Ureter (tissue), 1 donor: ENCODE results near the gene CEL. TPM values are rescaled to one million over a fixed set of nuclear protein-coding genes. Genes with fewer than 3 reads are reported as not detected.
"Not testable (repeated sequence)": the region's sequence is repeated elsewhere in the genome, so short reads cannot be mapped to it uniquely, and the experiment has no call there.

ENCODE experiments used
- DNase-seq: peaks from one replicate; pipeline ENCODE4 v3.0.0-alpha.2; 2020; ENCODE audit warnings: low spot score
- total RNA-seq: library from RNA; stranded (reverse); gene quantifications from one replicate; pipeline ENCODE4 v1.2.4, GENCODE V29; 2023
- donor health status: DM: yes; HTN: yes; CAD: no.

CEL gene
- 3.0 TPM for total RNA-seq

DNA sequence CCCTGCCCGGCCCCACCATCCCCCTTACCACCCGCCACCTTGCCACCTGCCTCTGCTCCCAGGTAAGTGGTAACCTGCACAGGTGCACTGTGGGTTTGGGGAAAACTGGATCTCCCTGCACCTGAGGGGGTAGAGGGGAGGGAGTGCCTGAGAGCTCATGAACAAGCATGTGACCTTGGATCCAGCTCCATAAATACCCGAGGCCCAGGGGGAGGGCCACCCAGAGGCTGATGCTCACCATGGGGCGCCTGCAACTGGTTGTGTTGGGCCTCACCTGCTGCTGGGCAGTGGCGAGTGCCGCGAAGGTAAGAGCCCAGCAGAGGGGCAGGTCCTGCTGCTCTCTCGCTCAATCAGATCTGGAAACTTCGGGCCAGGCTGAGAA is at the start of gene CEL:
TSS of gene CEL (plus strand) at position 218 of the 382 bp plus-strand sequence. CDS start at position 240, 22 bp downstream.
- not testable (repeated sequence) for DNase-seq

DNA sequence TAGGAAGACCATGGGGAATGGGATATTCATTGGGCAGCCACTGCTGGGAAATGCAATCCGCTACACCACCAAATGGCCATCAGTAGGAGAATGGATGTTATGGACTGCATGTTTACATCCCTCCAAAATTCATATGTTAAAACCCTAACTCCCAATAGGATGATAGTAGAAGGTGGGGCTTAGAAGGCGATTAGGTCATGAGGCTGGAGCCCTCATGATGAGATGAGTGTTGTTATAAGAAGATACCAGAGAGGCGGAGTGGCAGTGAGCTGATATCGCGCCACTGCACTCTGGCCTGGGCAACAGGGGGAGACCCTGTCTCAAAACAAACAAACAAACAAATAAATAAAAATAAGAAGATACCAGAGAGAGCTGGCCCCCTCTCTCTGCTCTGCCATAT is 47.1 kb upstream of the CEL start:
- no peak for DNase-seq

DNA sequence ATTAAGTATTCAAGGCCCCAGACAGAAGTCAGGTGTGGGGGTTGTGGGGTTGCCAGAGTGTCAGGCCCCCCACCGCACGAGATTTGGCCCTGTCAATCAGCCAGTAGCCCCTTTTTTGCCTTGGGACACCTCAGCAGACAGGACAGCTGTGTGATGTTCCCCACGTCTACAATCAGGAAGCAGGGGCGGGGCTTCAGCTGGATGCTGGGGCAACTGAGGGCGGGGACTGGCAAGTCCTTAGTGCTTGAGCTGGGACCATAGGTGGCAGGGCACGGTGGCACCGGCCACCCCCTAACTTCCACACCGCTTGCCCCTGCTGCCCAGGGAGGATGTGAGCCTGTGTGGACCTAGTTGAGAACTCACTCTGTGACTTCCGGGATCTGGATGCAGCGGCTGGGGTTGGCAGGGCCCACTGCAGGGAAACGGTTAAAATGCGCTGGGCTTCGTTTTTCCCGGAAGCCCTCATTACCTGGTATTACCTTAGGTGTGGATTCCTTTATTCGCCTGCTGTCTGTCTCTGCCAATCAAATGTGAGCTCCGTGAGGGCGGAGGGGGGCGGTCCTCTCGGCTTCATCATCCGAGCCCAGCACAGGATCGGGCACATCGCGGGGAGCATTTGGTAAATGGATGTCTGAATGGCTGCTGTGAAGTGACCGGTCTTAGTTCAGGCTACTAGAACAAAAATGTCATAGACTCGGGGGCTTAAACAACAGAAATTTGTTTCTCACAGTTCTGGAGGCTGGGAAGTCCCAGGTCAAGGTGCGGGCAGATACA is 38.5 kb upstream of the CEL start:
- no peak for DNase-seq

DNA sequence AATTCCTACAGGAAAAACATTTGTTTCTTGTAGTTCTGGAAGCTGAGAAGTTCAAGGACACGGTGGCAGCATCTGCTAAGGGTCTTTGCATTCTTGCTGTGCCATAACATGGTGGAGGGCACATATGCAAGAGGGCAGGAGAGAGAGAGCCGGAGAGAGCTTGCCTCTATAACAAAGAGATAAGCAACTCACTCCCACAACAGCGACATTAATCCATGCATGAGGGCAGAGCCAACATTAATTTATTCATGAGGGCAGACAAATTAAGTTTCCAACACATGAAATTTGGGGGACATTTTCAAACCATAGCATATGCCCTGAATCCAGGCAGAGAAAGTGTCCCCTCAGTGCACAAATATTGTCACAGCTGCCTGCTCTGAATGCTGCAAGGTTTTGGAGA is 35.4 kb upstream of the CEL start:
- DNase-seq, result no peak

DNA sequence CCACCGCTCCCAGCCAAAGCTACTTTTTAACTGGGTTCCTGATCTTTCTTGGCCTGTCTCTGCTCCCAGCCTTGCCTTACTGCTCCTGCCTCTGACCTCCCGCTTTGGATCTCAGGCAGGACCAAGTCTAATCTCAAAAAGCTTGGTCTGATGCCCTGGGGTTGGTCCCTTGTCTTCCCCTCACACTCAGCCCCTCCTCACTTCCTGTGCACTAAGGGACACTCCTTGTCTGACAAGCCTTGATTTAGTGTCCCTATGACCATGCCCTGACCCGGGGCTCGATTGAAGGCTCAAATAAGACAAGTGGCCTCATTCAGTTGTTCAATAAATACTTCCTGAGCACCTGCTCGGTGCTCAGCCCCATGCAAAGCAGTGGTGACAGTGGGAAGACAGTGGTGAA is 34.6 kb upstream of the CEL start:
- DNase-seq, result no peak

DNA sequence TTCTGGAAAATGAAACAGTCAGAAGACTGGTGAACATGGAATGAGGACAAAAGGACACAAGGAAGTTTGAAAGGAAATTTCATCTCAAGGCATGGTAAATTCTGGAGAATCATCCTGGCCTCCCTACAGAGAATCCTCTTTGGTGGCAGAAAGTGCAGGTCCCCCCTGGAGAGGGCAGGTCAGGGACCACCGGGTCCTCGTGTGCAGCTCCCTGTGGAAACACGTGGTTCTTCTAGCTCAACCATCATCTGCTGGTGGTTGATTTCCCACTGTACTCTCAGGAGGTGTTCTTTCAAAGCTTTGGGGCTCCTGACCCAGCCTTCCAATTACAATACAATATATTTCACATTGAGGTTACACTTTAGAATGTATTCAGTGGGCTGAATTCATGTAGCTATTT is 33.6 kb upstream of the CEL start:
- no peak for DNase-seq

DNA sequence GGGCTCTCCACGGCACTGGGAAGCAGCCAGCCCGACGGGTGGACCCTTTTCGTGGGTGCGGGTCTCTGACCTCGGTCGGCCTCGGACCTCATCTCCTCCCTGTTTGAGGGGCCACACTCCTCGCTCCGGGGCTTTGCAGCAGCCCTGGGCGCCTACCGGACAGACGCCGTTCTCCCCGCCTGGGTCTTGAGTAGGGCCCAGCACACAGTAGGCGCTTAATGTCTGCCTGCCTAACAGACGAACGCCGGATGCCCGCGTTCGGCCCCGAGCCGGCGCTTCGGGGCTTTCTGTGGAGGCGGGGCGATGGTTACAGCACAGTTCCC is 31.8 kb upstream of the CEL start:
- no peak for DNase-seq

DNA sequence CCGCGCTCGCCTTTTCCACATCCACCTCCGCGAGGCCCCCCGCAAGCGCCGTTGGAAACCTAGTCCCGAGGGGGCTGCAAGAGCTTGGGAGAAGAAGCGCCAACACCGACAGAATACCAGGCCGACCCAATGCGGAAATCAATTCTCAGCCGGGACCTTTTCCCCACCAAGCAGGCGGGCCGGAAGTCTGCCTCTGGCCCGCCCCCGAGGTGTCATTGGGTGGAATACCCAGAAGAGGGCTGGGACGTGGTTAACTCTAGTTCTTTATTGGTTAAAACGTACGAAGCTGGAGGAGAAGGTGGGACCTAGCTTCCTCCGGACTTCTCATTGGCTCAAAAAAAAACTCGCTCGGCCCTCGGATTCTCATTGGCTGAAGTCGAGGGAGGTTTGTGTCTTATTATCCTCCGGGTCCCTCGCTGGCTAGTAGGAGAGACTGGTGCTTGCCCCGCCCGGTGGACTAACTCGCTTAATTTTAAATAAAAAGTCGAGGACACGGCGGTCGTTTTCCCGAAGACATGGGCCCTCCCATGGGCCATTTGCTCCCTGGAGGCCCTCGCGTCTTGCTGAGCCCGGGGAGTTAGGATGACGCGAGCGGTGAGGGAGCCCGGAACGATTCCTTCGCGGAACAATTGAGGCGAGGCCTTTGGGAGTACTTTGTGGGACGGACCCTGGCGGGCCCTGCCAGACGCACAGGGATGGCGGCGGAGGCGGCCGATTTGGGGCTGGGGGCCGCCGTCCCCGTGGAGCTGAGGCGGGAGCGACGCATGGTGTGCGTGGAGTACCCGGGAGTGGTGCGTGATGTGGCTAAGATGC is 31.3 kb upstream of the CEL start, which contains the start of gene GTF3C5:
TSS of gene GTF3C5 (plus strand) at position 681 of the 813 bp plus-strand sequence. CDS start at position 696, 15 bp downstream.
- DNase-seq, result peak; percentile 95

DNA sequence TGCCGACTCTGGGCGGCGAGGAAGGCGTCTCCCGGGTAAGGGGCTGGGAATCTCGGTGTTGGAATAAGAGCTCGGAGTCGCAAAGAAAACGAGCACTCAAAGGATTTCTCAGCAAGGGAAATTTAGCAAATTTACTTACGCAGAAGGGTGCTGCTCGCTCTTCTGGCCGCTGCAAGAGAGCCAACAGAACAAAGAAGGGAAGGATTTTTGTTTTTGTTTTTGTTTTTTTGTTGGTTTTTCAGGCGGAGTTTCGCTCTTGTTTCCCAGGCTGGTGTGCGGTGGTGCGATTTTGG is 30.7 kb upstream of the CEL start:
- no peak for DNase-seq

DNA sequence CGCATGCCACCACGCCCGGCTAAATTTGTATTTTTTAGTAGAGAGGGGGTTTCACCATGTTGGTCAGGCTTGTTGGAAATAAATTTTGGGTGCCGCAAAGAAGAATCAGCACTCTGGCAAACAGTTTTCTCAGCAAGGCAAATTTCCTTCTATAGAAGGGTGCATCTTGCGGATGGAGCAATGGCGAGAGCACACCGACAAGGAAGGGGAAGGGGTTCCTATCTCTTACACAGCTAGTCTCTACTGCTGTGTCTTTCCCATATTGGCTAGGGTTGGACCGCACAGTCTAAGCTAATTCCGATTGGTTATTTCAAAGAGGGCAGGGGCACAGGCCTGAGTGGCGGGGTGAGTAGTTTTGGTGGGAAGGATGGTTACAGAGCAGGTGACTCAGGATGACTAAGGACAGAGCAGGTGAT is 30.3 kb upstream of the CEL start:
- DNase-seq, result no peak

DNA sequence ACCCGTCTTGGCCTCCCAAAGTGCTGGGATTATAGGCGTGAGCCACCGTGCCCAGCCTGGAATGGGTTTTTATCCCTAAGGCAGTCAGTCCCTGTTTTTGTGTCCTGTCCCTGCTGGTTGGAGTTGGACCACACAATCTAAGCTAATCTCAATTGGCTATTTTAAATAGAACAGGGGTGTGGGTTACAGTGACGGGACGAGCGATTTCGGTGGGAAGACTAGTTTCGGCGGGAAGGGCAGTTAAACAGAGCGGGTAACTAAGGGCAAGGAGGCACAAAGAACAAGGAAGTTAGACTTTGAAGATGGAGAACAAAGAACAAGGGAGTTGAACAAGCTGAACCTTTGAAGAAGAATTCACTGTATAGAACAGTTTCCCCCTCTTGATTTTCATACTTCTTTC is 29.6 kb upstream of the CEL start:
- DNase-seq, result no peak

DNA sequence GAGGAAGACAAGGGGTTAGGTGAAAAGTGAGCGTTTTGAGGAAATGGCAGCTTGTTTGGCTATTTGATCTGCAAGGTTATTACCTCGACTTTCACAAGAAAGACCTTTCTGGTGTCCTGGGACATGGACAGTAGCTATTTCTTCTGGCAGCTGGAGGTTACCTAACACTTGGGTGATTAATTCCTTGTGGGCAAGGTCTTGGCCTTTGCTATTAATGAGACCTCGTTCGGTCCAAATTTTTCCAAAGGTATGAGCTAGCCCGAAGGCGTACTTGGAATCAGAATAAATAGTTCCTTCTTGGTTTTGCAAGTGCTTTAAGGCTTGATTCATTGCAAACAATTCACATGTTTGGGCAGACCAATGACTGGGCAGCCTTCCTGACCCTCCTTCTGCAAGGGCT is 26.1 kb upstream of the CEL start:
- no peak for DNase-seq

DNA sequence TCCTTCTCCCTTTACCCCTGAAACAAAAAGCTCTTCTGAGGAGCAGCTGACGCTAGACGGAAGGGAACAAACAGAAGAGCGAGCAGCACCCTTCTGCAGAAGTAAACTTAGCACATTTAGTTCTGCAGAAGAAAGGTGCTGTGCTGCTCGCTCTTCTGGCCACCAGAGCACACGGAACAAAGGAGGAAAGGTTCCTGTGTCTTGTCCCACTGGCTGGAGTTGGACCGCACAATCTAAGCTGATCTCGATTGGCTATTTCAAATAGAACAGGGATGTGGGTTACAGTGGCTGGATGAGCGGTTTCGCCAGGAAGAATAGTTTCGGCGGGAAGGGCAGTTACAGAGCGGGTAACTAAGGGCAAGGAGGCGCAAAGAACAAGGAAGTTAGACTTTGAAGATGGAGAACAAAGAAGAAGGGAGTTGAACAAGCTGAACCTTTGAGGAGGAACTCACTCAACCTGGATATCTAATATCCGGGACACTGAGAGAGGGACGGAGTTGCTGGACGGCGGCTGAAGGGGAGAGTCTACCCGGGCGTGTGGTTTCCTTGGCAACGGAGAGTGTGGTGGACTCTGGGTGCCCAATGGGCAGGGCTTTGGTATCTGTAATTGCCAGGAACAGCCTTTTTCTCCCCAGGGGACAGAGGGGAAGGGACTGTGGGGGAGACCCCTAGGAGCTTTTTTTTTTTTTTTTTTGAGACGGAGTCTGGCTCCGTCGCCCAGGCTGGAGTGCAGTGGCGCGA is 23.8 kb upstream of the CEL start:
- no peak for DNase-seq

DNA sequence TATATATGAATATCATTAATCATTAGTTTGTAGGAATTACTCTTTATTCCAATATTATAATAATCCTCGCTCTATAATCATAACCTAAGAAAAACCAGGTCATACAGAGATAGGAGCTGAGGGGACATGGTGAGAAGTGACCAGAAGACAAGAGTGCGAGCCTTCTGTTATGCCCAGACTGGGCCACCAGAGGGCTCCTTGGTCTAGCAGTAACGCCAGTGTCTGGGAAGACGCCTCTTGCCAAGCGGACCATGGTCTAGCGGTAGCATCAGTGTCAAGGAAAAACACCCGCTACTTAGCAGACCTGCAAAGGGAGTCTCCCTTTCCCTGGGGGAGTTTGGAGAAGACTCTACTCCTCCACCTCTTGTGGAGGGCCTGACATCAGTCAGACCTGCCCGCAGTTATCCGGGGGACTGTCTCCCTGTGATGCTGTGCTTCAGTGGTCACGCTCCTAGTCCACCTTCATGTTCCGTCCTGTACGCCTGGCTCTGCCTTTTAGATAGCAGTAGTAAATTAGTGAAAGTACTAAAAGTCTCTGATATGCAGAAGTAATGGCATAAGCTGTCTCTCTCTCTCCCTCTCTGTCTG is 20.8 kb upstream of the CEL start:
- not testable (repeated sequence) for DNase-seq

DNA sequence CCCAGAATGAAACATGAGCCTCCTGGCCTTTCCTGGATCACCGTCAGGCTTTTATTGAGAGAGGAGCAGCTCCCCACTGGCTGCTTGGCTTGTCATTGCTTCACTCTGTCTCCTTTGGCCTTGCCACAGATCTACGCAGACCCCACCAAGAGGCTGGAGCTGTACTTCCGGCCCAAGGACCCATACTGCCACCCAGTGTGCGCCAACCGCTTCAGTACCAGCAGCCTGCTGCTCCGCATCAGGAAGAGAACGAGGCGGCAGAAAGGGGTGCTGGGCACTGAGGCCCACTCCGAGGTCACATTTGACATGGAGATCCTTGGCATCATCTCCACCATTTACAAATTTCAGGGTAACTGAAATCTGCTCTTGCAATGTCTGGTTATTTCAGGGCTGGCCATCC is 19.8 kb upstream of the CEL start:
- no peak for DNase-seq

DNA sequence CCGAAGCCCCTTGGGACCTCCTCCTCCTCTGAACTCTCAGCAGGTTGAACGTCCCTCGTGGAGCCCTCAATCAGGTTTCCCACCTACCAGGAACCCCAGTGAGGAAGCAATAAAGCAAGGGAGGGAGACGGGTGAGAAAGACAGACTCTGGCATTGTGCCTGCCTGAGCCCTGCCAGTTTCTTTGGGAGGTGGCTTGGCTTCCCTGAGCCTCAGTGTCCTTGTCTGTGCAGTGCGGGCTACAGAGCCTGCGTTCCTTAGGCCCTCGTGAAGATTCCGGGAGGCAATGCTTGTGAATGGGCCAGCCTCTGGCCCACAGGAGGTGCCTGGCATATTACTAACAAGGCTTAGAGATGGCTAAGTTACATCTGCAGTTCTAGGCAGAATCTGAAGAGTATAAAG is 19.1 kb upstream of the CEL start:
- DNase-seq, result no peak

DNA sequence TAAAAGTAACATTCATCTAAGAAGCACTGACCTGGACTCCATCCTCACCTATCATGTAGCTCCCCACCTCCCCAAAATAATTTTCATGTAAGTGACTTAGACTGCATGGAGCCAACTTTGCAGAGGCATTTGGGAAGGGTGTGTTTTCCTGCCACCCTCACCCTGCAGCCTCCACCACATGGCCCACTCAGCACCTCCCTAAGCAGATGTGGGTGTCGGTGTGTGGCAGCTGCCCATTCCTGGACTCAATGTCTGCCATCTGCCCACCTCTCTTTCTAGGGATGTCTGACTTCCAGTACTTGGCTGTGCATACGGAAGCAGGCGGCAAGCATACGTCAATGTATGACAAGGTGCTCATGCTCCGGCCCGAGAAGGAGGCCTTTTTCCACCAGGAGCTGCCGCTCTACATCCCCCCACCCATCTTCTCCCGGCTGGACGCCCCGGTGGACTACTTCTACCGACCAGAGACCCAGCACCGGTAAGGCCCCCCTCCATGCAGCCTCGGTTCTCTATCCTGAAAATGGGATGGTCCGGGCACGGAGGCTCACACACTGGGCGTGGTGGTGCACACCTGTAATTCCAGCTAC is 18.2 kb upstream of the CEL start:
- DNase-seq, result no peak

DNA sequence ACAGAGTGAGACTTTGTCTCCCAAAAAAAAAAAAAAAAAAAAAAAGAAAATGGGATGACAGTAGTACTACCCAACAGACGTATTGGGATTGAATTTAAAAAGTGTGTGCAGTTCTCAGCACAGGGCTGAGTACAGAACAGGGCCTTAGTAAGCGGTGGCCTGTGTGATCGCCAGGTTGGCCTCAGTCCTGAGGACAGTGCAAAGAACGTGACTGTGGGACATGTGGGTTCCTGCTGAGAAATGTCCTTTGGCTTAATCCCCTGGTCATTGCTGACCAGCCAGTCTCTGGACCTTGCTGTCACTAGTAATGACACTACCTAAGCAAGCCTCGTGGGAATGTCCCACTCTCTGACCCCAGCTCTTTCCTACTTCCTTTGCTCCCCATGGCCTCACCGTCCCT is 17.7 kb upstream of the CEL start:
- no peak for DNase-seq

DNA sequence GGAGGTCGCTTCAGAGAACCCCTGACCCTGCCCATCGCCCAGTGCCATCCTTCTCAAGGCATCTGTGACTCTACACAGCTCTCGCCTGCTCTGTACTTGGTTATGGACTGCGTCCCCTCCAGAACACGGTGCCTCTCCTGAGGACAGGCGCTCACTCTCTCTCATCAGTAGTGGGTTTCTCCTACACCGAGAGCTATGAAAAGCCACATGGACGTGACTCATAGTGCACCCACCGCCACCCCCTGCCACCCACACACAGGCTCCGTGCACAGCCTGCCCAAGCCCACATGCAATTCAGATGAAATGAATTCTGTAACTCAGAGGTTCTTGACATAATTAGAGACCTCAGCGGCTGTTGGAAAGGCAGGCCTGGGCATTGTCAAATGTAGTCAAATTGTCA is 17.1 kb upstream of the CEL start:
- DNase-seq, result no peak

DNA sequence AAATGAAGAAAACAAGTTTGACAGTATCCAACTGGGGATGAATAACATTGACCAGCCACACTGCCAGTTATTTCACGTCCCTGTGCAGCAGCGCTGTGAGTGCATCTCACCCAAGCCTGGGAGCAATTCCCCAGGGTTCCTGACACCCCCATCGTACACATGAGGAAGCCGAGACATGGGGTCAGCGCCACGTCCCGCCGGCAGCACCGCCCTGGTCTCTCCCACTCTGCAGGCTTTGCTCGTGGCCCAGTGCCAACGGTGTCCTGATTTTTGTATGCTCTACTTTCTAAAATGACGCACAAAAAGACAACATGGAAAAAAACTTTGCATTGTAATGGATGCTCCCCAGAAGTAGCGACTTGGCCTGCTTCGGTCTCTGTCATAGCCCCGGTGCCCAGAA is 16.6 kb upstream of the CEL start:
- no peak for DNase-seq

DNA sequence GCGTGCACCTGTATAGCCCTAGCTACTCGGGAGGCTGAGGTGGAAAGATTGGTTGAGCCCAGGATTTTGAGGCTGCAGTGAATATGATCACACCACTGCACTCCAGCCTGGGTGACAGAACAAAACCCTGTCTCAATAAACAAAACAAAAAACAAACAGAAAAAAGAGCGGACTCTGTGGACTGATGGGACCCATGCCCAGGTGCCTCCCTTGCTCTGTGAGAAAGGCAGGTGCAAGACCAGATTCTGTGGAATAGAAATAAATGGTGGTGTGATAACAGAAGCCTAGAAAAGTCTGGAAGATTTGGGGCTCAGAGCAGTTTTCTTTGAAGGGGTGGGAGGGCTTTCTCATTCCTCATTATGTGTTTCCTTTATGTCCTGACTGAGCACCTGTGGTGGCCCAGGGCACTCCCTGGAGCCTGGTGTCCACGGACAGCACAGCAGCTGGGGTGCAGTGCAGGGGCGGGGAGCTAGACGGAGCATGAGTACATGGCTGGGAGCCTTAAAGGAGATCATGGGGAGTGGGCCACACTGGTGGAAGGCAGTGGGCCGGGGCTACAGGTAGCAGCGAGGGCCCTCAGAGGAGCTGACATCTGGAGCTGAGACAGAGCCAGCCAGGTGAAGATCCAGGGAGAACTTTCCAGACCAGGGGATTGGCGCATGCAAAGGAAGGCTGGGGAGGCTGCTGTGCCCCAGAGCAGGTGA is 15.4 kb upstream of the CEL start:
- DNase-seq, result no peak
